Stomach (tissue), 9 donors: ENCODE data around the gene TRAF7. TPM values are rescaled to one million over a fixed set of nuclear protein-coding genes. Genes with fewer than 3 reads are reported as not detected.
"Not testable (repeated sequence)": the region's sequence is repeated elsewhere in the genome, so short reads cannot be mapped to it uniquely, and the experiment has no call there.

Source experiments
- DNase-seq, 2 donors: peaks; one replicate each; pipeline versions ENCODE4 v3.0.0 to v3.0.0-alpha.2; 2013 to 2019
- H3K27ac ChIP-seq, 5 donors: fragments of 200-600 bp in 4 of 5; sonication (generic) in 4 of 5; one replicate each; pipeline ENCODE4 v1.5.1; 2013 to 2019; ENCODE audit warnings: mild to moderate bottlenecking in 1 of 5, moderate library complexity in 1 of 5
- H3K27me3 ChIP-seq, 3 donors: fragments of 200-600 bp; sonication (generic); one replicate each; pipeline ENCODE4 v1.5.1; 2017 to 2019; ENCODE audit warnings: mixed run types in 1 of 3
- H3K36me3 ChIP-seq, 4 donors: fragments of 200-600 bp; sonication (generic); 1 replicate in 3 of 4; 2 replicates in 1 of 4; pipeline ENCODE4 v1.5.1; 2016 to 2019
- H3K4me1 ChIP-seq, 4 donors: fragments of 200-600 bp; sonication (generic); one replicate each; pipeline ENCODE4 v1.5.1; 2016 to 2019
- H3K4me3 ChIP-seq, 4 donors: fragments of 200-600 bp; sonication (generic) in 3 of 4; one replicate each; pipeline ENCODE4 v1.5.1; 2016 to 2019; ENCODE audit warnings: mild to moderate bottlenecking in 1 of 4
- H3K9me3 ChIP-seq, 4 donors: fragments of 200-600 bp; sonication (generic); one replicate each; pipeline ENCODE4 v1.5.1; 2016 to 2019
- CTCF ChIP-seq, 7 experiments: fragments of 450-650 bp in 4 of 7; fragments of 200-600 bp in 3 of 7; sonication (generic) in 3 of 7; IDR thresholded peaks; one replicate each; pipeline ENCODE4 v1.5.1; 2016 to 2019; ENCODE audit warnings: antibody characterized with exemption in 7 of 7, control low read depth in 2 of 7, mild to moderate bottlenecking in 1 of 7
- EP300 ChIP-seq: sonication (generic); formaldehyde crosslinking; IDR thresholded peaks from one replicate; pipeline ENCODE4 v1.6.1; 2017; ENCODE audit warnings: antibody characterized with exemption
- POLR2A ChIP-seq, 4 donors: fragments of 450-650 bp; IDR thresholded peaks; one replicate each; pipeline ENCODE4 v1.6.1; 2016; ENCODE audit warnings: antibody characterized with exemption in 4 of 4, control low read depth in 2 of 4, mild to moderate bottlenecking in 1 of 4, moderate library complexity in 1 of 4
- POLR2AphosphoS5 ChIP-seq, 3 donors: sonication (generic); formaldehyde crosslinking; IDR thresholded peaks; one replicate each; pipeline ENCODE4 v1.6.1; 2016; ENCODE audit warnings: antibody characterized with exemption in 3 of 3
- WGBS, 5 donors: extraction: QIAGEN DNeasy Blood & Tissue Kit in 3 of 5; methylation state at CpG; one replicate each; pipeline versions ENCODE4 v1.1.5 to v1.1.7; 2013 to 2018; 5-methylcytosine and 5-hydroxymethylcytosine counted together
- intact Hi-C: fragments of 100-400 bp; cut with DNase I; formaldehyde crosslinking; loops from one replicate; pipeline ENCODE4 v1.15.1; 2023; ENCODE audit warnings: low total_unique reads
- polyA plus RNA-seq, 3 donors: library from polyadenylated mRNA; stranded (reverse); fragments of 200-250 nt; gene quantifications; one replicate each; pipeline ENCODE4 v1.2.3, GENCODE V29; 2013
- total RNA-seq, 5 donors: library from RNA; depleted of rRNA; stranded (reverse); fragments of >200 nt; gene quantifications; one replicate each; pipeline versions ENCODE4 v1.1.0 to v1.2.3, GENCODE V29; 2014 to 2016
- donor health status: healthy with polysubstance abuse.
- donor health status: Bipolar disorder and iron deficiency.
- donor health status: healthy.

The TRAF7 gene
- total and polyA plus RNA-seq, 8 donors: 20.9 to 204 (median 38.5) TPM

- peaks cover 6 to 51% (median 36%) of the 10 kb centered on the region in 3 donors for H3K27me3 ChIP-seq
- intact Hi-C loops: loop anchor here (10.0 kb wide), 1 partner anchor 296 kb away; no protein-coding TSS in a partner anchor
- no peaks in the 10 kb centered on the region for H3K9me3 ChIP-seq
- no peak for DNase-seq
- H3K27ac ChIP-seq: no peak overlapping the region
- 62 to 90% (median 77%) methylated on average over 4 to 5 of the region's 5 CpGs for WGBS, 5 donors
- peaks cover 13 to 21% (median 19%) of the 10 kb centered on the region in 4 donors for H3K4me1 ChIP-seq
- TF ChIP-seq CTCF (IDR thresholded peaks at IDR 0.05): no peak
- TF ChIP-seq POLR2A (IDR thresholded peaks at IDR 0.05): no peak
- TF ChIP-seq EP300: no peak
- no peak for TF ChIP-seq POLR2AphosphoS5 (IDR thresholded peaks at IDR 0.05)
- H3K36me3 ChIP-seq: no peaks in the 10 kb centered on the region
- no peak overlapping the region for H3K4me3 ChIP-seq
Observed at GRCh38 chr16:2199095-2199494, 43.5 kb downstream of the TRAF7 start.

- 55 to 69% (median 57%) methylated on average over 9 to 14 of the region's 14 CpGs for WGBS, 5 donors
- no peaks in the 10 kb centered on the region for H3K36me3 ChIP-seq
- TF ChIP-seq EP300 (no peak), POLR2A (IDR thresholded peaks at IDR 0.05) (no peak), CTCF (IDR thresholded peaks at IDR 0.05) (no peak), POLR2AphosphoS5 (IDR thresholded peaks at IDR 0.05) (no peak)
- no peak for DNase-seq
- H3K9me3 ChIP-seq: no peaks in the 10 kb centered on the region
- H3K27ac ChIP-seq: no peak overlapping the region
- peaks cover 17 to 22% (median 20%) of the 10 kb centered on the region in 4 donors for H3K4me1 ChIP-seq
- H3K4me3 ChIP-seq: no peak overlapping the region
- intact Hi-C loops: loop anchor here (10.0 kb wide), 2 partner anchors 55 to 295 kb away; partner anchors contain the start of gene ECI1
- H3K27me3 ChIP-seq: peaks cover 6 to 45% (median 30%) of the 10 kb centered on the region in 3 donors
Observed at GRCh38 chr16:2199621-2200139, 44.1 kb downstream of the TRAF7 start.

GRCh38 chr16:2200313-2200712 lies 44.7 kb downstream of the TRAF7 start:
- peaks cover 6 to 39% (median 24%) of the 10 kb centered on the region in 3 donors for H3K27me3 ChIP-seq
- peaks cover 17 to 20% (median 19%) of the 10 kb centered on the region in 4 donors for H3K4me1 ChIP-seq
- WGBS, 5 donors: 82 to 83% (median 83%) methylated on average over 6 of the region's 6 CpGs
- TF ChIP-seq EP300 (no peak), POLR2A (IDR thresholded peaks at IDR 0.05) (no peak), CTCF (IDR thresholded peaks at IDR 0.05) (no peak), POLR2AphosphoS5 (IDR thresholded peaks at IDR 0.05) (no peak)
- H3K36me3 ChIP-seq: no peaks in the 10 kb centered on the region
- H3K27ac ChIP-seq: no peak overlapping the region
- intact Hi-C loops: loop anchor here (10.0 kb wide), 1 partner anchor 54 kb away; the partner anchor contains the start of gene ECI1
- H3K4me3 ChIP-seq: no peak overlapping the region
- DNase-seq: no peak
- H3K9me3 ChIP-seq: no peaks in the 10 kb centered on the region

GRCh38 chr16:2203119-2203688 lies 47.6 kb downstream of the TRAF7 start:
- H3K27ac ChIP-seq, H3K9me3 ChIP-seq, DNase-seq, H3K4me3 ChIP-seq: not testable (repeated sequence)
- 90 to 94% (median 92%) methylated on average over 8 of the region's 8 CpGs for WGBS, 5 donors
- intact Hi-C loops: loop anchor here (10.0 kb wide), 1 partner anchor 52 kb away; the partner anchor contains the start of gene ECI1
- peaks cover 13 to 18% (median 15%) of the 10 kb centered on the region in 4 donors for H3K36me3 ChIP-seq
- H3K27me3 ChIP-seq: peaks cover 0 to 13% (median 0%) of the 10 kb centered on the region in 3 donors
- peaks cover 12 to 28% (median 22%) of the 10 kb centered on the region in 4 donors for H3K4me1 ChIP-seq
